Measurements from ENCODE around the gene DEFB124. TPM values are rescaled to one million over a fixed set of nuclear protein-coding genes. Genes with fewer than 3 reads are reported as not detected.
"Not testable (repeated sequence)": the region's sequence is repeated elsewhere in the genome, so short reads cannot be mapped to it uniquely, and the experiment has no call there.

The DEFB124 gene
- polyA plus RNA-seq, 1 donor from 2014 or later, result not detected

DNA sequence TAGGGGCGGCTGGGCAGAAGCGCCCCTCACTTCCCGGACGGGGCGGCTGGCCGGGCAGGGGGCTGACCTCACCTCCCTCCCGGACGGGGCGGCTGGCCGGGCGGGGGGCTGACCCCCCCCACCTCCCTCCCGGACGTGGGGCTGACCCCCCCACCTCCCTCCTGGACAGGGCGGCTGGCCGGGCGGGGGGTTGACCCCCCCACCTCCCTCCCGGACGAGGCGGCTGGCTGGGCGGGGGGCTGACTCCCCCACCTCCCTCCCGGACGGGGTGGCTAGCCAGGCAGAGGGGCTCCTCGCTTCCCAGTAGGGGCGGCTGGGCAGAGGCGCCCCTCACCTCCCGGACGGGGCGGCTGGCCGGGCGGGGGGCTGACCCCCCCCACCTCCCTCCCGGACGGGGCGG, 4.0 kb downstream of the DEFB124 start:
- not testable (repeated sequence) for H3K79me2 ChIP-seq (replicated peaks; ENCODE audit: insufficient read depth, low read length); H3K4me3 ChIP-seq (ENCODE audit: low read length); H3K4me2 ChIP-seq (ENCODE audit: low read length); H3K27me3 ChIP-seq (ENCODE audit: insufficient read depth, low read depth, low read length); H3K27ac ChIP-seq (ENCODE audit: low read length); H2AFZ ChIP-seq (ENCODE audit: low read depth, low read length); H3K9me2 ChIP-seq (ENCODE audit: insufficient read depth, low read length); H4K20me1 ChIP-seq (ENCODE audit: insufficient read depth); H3K9ac ChIP-seq (ENCODE audit: low read length); H3F3A ChIP-seq (ENCODE audit: insufficient read depth, low read length, poor library complexity, severe bottlenecking); H3K36me3 ChIP-seq (ENCODE audit: insufficient read depth, low read length)
- H3K9me3 ChIP-seq (ENCODE audit: low read length), result peaks cover 11% of the 10 kb centered on the region

DNA sequence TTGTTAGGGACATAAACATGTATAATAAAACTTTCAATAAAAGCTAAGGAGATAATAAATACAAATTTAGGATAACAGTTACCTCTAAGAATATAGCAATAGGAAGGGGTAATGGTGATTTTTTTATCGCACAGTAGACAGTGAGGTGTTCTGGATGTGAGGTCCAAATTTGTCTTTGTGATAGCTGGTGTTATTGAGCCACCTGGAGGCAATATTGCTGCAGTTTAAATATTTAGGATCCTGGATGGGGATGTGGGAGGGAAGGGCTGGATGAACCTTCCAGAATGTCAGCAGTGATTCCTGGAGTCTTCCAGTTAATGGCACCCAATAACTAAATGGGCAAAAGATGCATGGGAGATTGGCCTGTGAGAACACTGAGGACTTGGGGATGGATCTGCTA, 20.6 kb downstream of the DEFB124 start:
- H3K27ac ChIP-seq (ENCODE audit: low read length), result no peak overlapping the region
- no peaks in the 10 kb centered on the region for H3K27me3 ChIP-seq (ENCODE audit: insufficient read depth, low read depth, low read length)
- H3K4me3 ChIP-seq (ENCODE audit: low read length), result no peak overlapping the region
- no peaks in the 10 kb centered on the region for H3K9me2 ChIP-seq (ENCODE audit: insufficient read depth, low read length)
- H4K20me1 ChIP-seq (ENCODE audit: insufficient read depth), result no peaks in the 10 kb centered on the region
- TF ChIP-seq EZH2 (IDR thresholded peaks at IDR 0.05; ENCODE audit: borderline replicate concordance, insufficient read depth, low read length, poor library complexity, severe bottlenecking) (no peak), SMC3 (conservative IDR thresholded peaks at IDR 0.05; ENCODE audit: poor library complexity) (no peak), MXI1 (conservative IDR thresholded peaks at IDR 0.05; ENCODE audit: poor library complexity, severe bottlenecking) (no peak), RAD21 (conservative IDR thresholded peaks at IDR 0.05) (no peak), EP300 (conservative IDR thresholded peaks at IDR 0.05; ENCODE audit: poor library complexity, severe bottlenecking) (no peak), POLR2AphosphoS5 (IDR thresholded peaks at IDR 0.05) (no peak), TAF1 (IDR thresholded peaks at IDR 0.05; ENCODE audit: low read depth) (no peak)
- TF ChIP-seq, protein P1, sequence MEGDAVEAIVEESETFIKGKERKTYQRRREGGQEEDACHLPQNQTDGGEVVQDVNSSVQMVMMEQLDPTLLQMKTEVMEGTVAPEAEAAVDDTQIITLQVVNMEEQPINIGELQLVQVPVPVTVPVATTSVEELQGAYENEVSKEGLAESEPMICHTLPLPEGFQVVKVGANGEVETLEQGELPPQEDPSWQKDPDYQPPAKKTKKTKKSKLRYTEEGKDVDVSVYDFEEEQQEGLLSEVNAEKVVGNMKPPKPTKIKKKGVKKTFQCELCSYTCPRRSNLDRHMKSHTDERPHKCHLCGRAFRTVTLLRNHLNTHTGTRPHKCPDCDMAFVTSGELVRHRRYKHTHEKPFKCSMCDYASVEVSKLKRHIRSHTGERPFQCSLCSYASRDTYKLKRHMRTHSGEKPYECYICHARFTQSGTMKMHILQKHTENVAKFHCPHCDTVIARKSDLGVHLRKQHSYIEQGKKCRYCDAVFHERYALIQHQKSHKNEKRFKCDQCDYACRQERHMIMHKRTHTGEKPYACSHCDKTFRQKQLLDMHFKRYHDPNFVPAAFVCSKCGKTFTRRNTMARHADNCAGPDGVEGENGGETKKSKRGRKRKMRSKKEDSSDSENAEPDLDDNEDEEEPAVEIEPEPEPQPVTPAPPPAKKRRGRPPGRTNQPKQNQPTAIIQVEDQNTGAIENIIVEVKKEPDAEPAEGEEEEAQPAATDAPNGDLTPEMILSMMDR (IDR thresholded peaks at IDR 0.05; ENCODE audit: poor library complexity, severe bottlenecking), result no peak
- TF ChIP-seq, protein P2, sequence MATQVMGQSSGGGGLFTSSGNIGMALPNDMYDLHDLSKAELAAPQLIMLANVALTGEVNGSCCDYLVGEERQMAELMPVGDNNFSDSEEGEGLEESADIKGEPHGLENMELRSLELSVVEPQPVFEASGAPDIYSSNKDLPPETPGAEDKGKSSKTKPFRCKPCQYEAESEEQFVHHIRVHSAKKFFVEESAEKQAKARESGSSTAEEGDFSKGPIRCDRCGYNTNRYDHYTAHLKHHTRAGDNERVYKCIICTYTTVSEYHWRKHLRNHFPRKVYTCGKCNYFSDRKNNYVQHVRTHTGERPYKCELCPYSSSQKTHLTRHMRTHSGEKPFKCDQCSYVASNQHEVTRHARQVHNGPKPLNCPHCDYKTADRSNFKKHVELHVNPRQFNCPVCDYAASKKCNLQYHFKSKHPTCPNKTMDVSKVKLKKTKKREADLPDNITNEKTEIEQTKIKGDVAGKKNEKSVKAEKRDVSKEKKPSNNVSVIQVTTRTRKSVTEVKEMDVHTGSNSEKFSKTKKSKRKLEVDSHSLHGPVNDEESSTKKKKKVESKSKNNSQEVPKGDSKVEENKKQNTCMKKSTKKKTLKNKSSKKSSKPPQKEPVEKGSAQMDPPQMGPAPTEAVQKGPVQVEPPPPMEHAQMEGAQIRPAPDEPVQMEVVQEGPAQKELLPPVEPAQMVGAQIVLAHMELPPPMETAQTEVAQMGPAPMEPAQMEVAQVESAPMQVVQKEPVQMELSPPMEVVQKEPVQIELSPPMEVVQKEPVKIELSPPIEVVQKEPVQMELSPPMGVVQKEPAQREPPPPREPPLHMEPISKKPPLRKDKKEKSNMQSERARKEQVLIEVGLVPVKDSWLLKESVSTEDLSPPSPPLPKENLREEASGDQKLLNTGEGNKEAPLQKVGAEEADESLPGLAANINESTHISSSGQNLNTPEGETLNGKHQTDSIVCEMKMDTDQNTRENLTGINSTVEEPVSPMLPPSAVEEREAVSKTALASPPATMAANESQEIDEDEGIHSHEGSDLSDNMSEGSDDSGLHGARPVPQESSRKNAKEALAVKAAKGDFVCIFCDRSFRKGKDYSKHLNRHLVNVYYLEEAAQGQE (IDR thresholded peaks at IDR 0.05; ENCODE audit: borderline replicate concordance), result no peak
- no peak overlapping the region for H3K9ac ChIP-seq (ENCODE audit: low read length)
- no peak overlapping the region for H2AFZ ChIP-seq (ENCODE audit: low read depth, low read length)
- H3K9me3 ChIP-seq (ENCODE audit: low read length), result no peaks in the 10 kb centered on the region
- no peak overlapping the region for H3K4me2 ChIP-seq (ENCODE audit: low read length)
- H3K36me3 ChIP-seq (ENCODE audit: insufficient read depth, low read length), result no peaks in the 10 kb centered on the region
- no peaks in the 10 kb centered on the region for H3F3A ChIP-seq (ENCODE audit: insufficient read depth, low read length, poor library complexity, severe bottlenecking)
- no peaks in the 10 kb centered on the region for H3K79me2 ChIP-seq (replicated peaks; ENCODE audit: insufficient read depth, low read length)

DNA sequence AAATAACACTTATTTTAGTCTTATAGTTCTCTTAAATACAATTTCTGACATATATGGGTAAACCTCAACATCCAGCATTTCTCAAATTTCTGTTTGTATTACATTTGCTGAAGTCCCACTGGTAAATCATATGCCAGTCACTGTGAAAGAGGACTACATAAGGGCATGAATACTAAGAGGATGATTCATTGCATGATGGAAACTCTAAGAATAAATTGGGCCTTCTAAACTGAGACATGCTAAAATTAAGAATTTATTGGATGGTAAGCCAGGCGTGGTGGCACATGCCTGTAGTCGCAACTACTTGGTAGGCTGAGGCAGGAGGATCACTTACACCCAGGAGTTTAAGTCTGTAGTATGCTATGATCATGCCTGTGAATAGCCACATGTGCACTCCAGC, 22.4 kb downstream of the DEFB124 start:
- H3K9ac ChIP-seq (ENCODE audit: low read length), result no peak overlapping the region
- TF ChIP-seq, protein P2 (IDR thresholded peaks at IDR 0.05; ENCODE audit: borderline replicate concordance), result no peak
- no peak for TF ChIP-seq TAF1 (IDR thresholded peaks at IDR 0.05; ENCODE audit: low read depth)
- H3K27ac ChIP-seq (ENCODE audit: low read length), result no peak overlapping the region
- no peak overlapping the region for H3K4me2 ChIP-seq (ENCODE audit: low read length)
- no peaks in the 10 kb centered on the region for H3K79me2 ChIP-seq (replicated peaks; ENCODE audit: insufficient read depth, low read length)
- H3K4me3 ChIP-seq (ENCODE audit: low read length), result no peak overlapping the region
- no peaks in the 10 kb centered on the region for H3K27me3 ChIP-seq (ENCODE audit: insufficient read depth, low read depth, low read length)
- H3F3A ChIP-seq (ENCODE audit: insufficient read depth, low read length, poor library complexity, severe bottlenecking), result no peaks in the 10 kb centered on the region
- no peaks in the 10 kb centered on the region for H3K9me3 ChIP-seq (ENCODE audit: low read length)
- H3K36me3 ChIP-seq (ENCODE audit: insufficient read depth, low read length), result no peaks in the 10 kb centered on the region
- H3K9me2 ChIP-seq (ENCODE audit: insufficient read depth, low read length), result no peaks in the 10 kb centered on the region
- no peaks in the 10 kb centered on the region for H4K20me1 ChIP-seq (ENCODE audit: insufficient read depth)
- no peak overlapping the region for H2AFZ ChIP-seq (ENCODE audit: low read depth, low read length)

Data from neural cell (in vitro differentiated cells).